Hematopoietic multipotent progenitor cell treated with erythropoietin and hydrocortisone succinate and interleukin-3 and kit ligand, for 4 days (in vitro differentiated cells): ENCODE results near the gene AKAP11.
A peak's percentile ranks its signal among the peaks of the same experiment; 100 is the strongest.
"Not testable (repeated sequence)": the region's sequence is repeated elsewhere in the genome, so short reads cannot be mapped to it uniquely, and the experiment has no call there.

Source experiments
- DNase-seq: peaks from one replicate; pipeline ENCODE4 v3.0.0-alpha.2; 2015

The AKAP11 gene

GRCh38 chr13:42272115-42272803 is at the start of gene AKAP11:
TSS of gene AKAP11 (plus strand) at chr13:42272152. CDS start at chr13:42286349, 14,197 bp downstream.
- DNase-seq, result peak; percentile 75

- DNase-seq, result no peak
Observed at GRCh38 chr13:42223681-42224080, 48.3 kb upstream of the AKAP11 start.

GRCh38 chr13:42225051-42225450 is 46.9 kb upstream of the AKAP11 start:
- DNase-seq, result peak; percentile 15

- not testable (repeated sequence) for DNase-seq
Observed at GRCh38 chr13:42226759-42227158, 45.2 kb upstream of the AKAP11 start.

GRCh38 chr13:42228527-42228926 is 43.4 kb upstream of the AKAP11 start:
- DNase-seq, result no peak

GRCh38 chr13:42229287-42229686 is 42.7 kb upstream of the AKAP11 start:
- DNase-seq, result no peak

GRCh38 chr13:42232671-42233070 is 39.3 kb upstream of the AKAP11 start:
- DNase-seq, result no peak

- no peak for DNase-seq
Observed at GRCh38 chr13:42233726-42234125, 38.2 kb upstream of the AKAP11 start.

GRCh38 chr13:42239161-42239560 is 32.8 kb upstream of the AKAP11 start:
- DNase-seq, result no peak

- DNase-seq, result no peak
Observed at GRCh38 chr13:42239644-42240043, 32.3 kb upstream of the AKAP11 start.

GRCh38 chr13:42246541-42246940 is 25.4 kb upstream of the AKAP11 start:
- DNase-seq, result no peak

GRCh38 chr13:42247883-42248282 is 24.1 kb upstream of the AKAP11 start:
- DNase-seq, result no peak

GRCh38 chr13:42255886-42256285 is 16.1 kb upstream of the AKAP11 start:
- DNase-seq, result no peak

- no peak for DNase-seq
Observed at GRCh38 chr13:42258747-42259146, 13.2 kb upstream of the AKAP11 start.

- DNase-seq, result peak; percentile 30
Observed at GRCh38 chr13:42259515-42259914, 12.4 kb upstream of the AKAP11 start.

- DNase-seq, result peak; percentile 50
Observed at GRCh38 chr13:42260903-42261654, 10.9 kb upstream of the AKAP11 start.

GRCh38 chr13:42266473-42266872 is 5.5 kb upstream of the AKAP11 start:
- DNase-seq, result no peak

- DNase-seq, result no peak
Observed at GRCh38 chr13:42270160-42270856, 1.6 kb upstream of the AKAP11 start.

GRCh38 chr13:42270857-42271215 is 1.1 kb upstream of the AKAP11 start:
- DNase-seq, result no peak

- peak; percentile 98 for DNase-seq
Observed at GRCh38 chr13:42271337-42272114, 426 bp upstream of the AKAP11 start.

- peak; percentile 24 for DNase-seq
Observed at GRCh38 chr13:42272804-42273175, 838 bp downstream of the AKAP11 start.

- no peak for DNase-seq
Observed at GRCh38 chr13:42274386-42275097, 2.6 kb downstream of the AKAP11 start.
